Activated CD4-positive, alpha-beta T cell treated with anti-CD3 and anti-CD28 coated beads, Interleukin-2, amount 50 U/mL, for 16 hours (primary cell): Measurements from ENCODE around the gene ATG7.
A peak's percentile ranks its signal among the peaks of the same experiment; 100 is the strongest.

Experiments
- DNase-seq: peaks from one replicate; pipeline ENCODE4 v3.0.0-alpha.2; 2020

ATG7 gene, protein sequence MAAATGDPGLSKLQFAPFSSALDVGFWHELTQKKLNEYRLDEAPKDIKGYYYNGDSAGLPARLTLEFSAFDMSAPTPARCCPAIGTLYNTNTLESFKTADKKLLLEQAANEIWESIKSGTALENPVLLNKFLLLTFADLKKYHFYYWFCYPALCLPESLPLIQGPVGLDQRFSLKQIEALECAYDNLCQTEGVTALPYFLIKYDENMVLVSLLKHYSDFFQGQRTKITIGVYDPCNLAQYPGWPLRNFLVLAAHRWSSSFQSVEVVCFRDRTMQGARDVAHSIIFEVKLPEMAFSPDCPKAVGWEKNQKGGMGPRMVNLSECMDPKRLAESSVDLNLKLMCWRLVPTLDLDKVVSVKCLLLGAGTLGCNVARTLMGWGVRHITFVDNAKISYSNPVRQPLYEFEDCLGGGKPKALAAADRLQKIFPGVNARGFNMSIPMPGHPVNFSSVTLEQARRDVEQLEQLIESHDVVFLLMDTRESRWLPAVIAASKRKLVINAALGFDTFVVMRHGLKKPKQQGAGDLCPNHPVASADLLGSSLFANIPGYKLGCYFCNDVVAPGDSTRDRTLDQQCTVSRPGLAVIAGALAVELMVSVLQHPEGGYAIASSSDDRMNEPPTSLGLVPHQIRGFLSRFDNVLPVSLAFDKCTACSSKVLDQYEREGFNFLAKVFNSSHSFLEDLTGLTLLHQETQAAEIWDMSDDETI

DNA sequence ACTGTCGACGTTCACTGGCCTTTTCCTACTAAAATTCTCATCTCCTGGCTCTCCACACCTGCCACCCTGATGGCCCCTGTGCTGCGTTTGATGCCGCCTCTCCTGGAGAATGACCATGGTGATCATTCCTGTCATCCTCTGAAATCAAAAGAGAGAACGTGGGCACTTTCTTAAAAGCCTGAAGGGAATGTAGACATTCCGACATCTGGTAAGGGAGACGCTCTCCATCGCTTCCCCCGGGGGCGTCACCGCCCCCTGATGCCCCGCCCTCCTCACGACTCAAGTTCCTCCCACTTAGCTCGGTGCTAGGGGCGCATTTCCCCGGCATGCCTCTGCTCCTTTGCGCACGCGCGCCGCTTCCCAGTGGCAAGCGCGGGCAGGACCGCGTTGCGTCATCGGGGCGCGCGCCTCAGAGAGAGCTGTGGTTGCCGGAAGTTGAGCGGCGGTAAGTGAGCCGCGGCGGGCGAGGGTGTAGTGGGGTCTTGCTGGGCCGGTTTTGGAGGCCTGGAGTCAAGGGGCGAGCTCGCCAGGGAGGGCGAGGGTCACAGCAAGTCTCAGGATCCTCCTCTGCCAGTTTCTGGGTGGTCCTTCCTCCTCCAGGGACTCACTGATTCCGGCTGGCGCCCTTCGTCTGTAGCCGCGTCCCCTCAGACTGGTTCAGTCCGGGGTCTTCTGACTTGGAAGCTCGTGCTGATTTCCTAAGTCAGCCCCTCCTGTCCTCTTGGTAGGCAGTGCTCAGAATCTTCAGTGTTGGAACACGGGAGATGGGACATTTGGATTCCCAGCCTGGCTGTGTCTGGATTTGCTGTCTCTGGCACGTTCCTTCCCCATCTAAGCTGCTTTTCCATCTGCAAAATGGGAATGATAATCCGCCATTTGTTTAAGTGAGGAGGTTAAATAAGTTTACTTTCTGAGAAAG lies at the start of gene ATG7:
TSS of gene ATG7 (plus strand) at position 412 of the 919 bp plus-strand sequence. CDS start 26,299 bp downstream, outside the sequence.
- peak; percentile 97 for DNase-seq

DNA sequence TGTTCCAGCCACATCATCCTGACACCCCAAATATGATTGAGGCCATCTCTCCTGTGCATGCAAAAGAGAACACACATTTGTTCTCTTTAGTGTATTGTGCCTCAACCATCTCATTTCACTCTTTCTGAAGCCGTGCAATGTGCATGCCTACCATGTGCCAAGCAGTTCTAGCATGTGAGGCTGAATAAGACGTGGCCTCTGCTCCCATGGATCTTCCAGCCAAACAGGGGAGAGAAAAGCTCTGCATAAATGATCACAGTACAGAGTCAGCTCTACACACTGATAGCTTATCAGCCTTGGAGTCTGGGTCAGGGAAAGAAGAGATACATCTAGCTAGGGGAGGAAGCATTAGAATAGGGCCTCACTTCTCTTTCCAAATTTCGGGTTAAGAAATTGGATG lies 48.2 kb upstream of the ATG7 start:
- no peak for DNase-seq

DNA sequence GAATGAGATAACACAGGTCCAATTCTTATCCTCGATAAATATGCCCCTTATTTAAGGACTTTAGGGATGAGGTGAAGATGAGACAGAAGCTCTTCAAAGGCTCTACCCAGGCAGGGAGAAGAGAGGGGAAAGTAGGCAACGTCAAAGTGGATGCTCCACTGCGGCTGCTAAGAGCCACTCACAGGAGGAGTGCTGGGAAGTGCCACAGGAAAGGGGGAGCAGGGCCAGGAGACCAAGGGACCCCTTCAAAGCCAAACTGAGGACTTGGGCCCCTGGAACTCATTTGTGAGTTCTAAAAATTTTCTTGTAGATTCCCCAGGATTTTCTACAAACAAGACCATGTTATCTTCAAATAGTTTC lies 47.3 kb upstream of the ATG7 start:
- DNase-seq, result no peak

DNA sequence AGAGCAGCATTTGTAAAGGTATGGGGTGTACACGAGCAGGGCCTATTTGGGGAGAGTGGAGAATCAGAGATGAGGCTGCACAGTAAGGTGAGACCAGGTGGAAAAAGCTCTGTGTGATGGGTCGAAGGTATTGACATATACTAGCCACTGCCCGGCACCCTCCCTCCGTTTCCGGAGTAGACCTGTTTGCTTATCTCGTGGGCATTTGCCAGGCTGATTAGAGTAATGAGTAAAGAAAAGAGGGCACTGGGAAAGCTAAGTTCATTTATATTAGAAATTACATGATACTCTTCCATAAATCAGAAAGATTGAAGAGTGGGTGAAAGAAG lies 46.2 kb upstream of the ATG7 start:
- no peak for DNase-seq

DNA sequence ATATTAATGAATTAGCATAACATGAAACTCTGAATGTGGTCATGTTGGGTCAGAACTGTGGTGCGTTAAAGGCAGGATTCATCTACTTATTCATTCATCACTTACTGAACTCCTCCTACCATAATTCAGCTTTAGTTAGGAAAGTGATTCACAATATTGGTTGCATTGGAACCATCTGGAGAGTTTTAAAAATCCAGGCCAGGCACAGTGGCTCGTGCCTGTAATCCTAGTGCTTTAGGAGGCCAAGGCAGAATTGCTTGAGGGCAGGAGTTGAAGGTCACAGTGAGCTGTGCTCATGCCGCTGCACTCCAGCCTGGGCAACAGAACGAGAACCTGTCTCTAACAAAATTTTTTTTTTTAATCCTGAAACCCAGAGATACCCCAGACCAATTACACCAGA lies 44.2 kb upstream of the ATG7 start:
- no peak for DNase-seq

DNA sequence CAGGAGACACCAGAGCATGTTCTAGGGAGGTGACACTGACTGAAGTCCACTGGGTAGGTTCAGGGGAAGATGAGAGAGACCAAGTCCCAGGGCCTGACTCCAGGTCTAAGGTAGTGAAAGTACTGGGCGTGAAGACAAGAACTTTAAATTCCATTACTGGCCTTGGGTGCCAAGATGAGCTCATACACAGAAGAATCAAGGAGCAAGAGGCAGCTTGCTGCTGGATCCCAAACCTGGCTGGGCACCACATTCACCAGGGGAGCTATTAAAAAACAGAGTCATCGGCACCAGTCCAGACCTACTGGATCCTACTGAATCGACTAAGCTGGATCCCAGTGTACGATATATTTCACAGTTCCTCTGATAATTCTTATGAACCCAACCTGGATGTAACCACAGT lies 42.1 kb upstream of the ATG7 start:
- DNase-seq, result no peak

DNA sequence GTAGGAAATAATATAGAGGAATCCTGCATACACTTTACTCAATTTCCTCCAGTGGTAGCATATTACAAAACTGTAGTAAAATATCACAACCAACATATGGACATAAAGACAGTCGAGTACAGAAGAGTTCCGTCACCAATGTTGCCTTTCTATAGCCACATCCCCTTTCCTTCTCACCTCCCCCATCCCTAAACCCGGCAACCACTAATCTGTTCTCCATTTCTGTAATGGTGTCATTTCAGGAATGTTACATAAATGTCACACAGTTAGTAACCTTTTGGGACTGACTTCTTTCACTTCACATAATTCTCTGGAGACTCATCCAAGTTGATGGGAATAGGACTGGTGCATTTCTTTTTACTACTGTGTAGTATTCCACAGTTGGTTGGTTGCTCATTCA lies 41.4 kb upstream of the ATG7 start:
- no peak for DNase-seq

DNA sequence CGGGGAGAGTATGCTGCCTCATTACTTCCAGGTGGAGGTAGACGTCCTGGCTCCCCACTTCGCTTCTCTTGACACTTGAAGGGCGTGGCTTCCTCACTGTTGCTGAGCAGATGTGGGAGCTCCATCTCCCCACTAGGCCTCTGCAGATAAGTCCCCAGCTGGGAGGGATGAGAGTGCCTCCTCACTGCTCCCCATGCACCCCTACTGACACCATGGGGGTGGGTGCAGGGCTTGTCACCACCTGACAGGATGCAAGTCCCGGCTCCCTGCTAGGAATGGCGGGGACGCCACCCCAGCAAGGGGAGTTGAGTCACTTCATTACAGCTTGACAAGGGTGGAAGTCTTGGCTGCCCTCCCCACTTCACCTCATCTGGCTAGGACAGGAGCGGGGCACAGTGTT lies 36.8 kb upstream of the ATG7 start:
- no peak for DNase-seq

DNA sequence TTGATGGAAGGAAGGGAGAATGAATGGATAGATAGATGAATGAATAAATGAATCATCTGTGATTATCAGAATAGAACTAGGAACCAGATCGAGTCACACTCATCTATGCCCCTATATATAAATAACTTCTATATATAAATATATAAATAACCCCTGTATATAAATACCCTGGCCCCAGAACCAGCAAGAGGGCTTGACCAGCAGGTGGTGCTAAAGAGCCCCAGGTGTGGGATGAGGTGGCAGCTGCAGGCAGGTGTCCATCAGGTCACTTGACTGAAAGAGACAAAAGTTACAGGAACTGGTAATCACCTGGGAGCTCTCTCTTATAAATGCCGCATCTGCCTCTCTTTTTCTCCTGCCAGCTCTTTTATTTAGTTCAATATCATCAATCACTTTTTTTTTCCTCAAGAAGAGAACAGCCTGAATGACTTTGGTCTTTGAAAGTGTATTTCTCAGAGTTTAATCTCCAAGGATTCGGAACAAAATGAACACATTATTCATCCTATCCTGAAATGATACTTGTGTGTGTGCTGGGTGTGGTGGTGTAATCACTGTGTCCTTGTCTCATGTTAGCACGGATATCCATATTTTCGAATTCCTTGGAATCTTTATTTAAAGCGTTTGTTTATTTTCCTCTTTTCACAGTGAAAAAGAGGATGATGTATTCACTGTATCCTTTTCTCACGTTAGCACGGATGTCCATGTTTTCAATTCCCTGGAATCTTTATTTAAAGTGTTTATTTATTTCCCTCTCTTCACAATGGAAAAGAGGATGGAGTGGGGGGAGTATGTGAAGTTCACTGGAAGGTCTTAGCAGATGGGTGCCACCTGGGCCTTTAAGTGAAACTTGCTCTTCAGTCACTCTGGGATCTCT lies 35.4 kb upstream of the ATG7 start:
- DNase-seq, result peak; percentile 80

DNA sequence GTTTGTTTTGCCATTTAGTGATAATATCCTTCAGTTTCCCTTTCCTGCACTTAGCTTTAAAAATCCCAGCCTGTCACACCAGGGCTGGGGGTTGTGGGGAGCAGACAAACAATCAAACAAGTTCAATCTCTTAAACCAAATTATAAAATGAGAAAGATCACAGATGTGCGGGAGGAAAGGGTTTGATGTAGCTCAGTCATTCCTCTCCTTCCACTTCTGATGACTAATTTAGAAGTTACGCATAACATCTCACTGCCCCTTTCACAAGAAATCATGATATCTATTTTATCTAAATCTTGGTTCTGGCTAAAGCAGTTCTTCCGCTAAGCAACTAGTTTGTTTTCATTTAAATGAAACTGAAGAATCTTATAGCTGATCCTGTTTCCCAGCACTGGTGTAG lies 34.1 kb upstream of the ATG7 start:
- DNase-seq, result peak; percentile 88

DNA sequence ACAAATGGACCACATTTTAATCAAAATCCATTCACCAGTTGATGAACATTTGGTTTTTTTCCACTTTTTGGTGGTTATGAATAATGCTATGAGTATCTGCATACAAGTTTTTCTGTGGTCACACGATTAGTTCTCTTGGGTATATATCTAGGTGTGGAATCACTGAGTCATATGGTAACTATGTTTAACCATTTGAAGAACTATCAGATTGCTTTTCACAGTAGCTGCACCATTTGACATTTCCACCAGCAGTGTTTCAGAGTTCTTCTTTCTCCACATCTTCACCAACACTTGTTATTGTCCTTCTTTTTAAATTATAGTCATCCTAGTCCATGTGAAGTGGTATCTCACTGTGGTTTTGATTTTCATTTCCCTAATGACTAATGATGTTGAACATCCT lies 33.3 kb upstream of the ATG7 start:
- peak; percentile 91 for DNase-seq

DNA sequence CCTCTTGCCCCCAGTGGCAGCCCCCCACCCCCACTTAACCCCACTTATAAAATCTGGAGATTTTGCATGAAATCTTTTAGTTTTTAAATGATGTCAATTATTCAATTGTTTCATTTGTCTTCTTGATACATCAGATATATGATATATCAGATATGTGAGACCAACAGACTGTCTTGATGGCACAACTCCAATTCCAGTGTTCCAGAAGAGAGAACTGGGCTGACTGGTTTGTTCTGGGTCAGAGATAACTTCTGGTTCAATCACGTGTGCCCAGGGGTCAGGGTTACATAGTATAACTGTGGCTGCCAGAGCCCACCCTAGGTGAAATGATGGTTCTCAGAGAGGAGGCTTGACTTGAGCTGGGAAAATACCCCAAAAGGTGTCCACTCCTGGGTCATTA lies 32.4 kb upstream of the ATG7 start:
- DNase-seq, result no peak

DNA sequence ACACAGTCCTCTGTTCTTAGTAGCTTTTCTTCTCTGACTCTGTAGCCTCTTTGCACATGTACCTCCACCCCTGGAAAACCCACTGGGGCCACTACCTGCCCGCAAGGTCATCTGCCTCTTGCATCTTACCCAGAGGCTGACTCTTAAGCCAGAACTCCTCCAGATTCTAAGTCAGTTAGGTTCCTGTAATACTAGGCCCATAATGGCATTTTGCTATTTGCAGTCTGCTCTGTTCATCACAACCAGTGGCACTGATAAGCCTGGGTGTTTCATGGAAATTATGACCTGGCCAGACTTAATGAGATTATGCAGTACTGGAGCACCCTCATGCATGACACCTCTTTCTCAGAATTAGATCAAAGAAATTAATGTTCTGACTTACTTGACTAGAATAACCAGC lies 31.7 kb upstream of the ATG7 start:
- DNase-seq, result peak; percentile 63

DNA sequence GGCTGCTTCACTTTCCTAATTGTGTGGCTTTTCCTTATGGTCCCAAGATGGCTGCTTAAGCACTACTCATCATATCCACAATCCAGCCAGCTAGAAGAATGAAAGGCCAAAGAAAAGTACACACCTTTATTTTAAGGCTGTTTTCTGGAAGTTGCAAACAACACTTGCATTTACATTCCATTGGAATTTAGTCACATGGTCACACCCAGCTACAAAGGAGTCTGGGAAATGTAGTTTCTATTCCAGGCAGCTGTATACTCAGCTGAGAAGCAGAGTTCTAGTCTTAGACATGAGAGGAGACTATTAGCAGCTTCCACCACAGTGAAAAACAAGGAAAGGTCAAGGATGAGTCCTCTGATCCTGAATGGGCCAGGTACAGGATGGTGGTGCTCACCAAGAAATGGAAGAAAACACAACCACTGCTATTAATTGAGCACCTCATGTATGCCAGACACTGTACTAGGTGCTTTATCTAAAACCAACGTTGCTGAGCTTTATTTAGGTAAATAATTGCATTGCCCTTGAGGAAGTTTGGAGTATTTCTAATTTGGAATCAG lies 28.0 kb upstream of the ATG7 start:
- no peak for DNase-seq

DNA sequence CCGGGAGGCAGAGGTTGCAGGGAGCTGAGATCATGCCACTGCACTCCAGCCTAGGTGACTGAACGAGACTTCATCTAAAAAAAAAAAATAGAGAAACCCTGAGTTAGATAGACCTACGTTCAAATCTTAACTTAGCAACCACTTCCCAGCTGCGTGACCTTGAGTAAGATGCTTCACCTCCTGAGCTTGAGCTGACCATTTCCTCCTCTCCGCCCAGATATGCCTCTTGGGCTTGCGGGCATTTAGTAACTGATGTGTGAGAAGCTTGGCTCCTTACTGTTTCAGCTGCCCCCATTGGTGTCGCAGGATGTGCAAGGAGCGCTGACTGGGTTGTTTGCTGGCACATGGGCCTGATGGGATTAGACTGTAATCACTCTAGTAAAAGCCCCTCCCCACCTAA lies 26.9 kb upstream of the ATG7 start:
- peak; percentile 36 for DNase-seq

DNA sequence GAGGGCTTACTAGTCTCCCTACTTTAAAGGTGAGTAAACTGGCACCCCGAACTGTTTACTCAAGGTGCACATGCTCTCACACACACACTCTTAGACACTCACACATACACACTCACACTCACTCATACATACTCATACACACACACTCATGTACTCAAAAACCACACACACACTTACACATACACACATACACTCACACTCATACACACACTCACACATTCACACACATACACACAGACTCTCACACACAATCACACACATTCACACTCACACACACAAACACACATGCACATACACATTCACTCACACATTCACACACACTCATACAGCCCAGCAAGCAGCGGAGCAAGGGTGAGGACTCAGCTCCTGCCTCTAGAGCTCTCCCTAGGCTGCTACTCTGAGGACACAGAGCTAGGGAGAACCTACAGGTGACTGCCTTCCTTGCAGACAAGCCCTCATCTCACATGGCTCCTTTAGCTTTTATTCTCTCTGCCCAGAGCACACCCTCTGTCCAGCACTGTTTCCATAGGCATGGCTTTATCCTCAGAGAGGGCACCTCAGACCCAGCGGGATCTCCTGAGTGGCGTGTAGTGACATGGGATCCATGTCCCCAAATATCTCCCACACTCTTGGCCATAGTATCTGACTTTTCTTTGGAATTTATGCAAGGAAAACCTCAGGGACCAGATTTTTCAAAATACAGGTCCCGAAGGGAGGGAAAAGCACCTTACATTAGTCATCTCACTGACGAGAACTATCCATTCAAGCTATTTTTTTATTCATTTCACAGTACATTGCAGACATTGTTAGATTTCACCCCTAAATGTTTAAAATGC lies 26.2 kb upstream of the ATG7 start:
- DNase-seq, result no peak

DNA sequence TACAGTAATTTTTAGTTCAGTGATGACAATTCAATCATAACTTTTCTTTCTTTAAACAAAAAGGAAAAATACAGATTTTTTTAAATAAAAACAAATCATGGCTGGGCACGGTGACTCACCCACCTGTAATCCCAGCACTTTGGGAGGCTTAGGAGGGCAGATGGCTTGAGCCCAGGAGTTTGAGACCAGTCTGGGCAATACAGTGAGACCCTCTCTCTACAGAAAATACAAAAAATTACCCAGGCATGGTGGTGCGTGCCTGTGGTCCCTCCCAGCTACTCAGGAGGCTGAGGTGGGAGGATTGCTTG lies 25.6 kb upstream of the ATG7 start:
- DNase-seq, result no peak

DNA sequence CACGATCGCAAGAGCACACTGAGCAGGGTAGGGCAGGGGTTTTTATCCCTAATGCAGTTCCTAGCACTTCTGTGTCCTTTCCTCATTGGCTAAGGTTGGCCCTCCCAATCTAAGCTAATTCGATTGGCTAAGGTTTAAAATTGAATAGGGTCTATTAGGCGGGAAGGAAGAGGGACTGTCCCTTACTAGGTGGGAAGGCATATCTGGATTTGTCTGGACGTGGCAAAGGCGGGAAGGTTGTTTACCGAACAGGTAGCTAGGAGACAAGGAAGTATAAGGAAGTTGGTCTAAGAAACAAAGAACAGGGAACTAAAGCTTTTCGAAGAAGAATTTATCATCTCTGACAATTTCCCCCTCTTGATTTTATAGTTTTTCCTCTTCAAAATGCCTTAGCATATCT lies 24.8 kb upstream of the ATG7 start:
- DNase-seq, result no peak

DNA sequence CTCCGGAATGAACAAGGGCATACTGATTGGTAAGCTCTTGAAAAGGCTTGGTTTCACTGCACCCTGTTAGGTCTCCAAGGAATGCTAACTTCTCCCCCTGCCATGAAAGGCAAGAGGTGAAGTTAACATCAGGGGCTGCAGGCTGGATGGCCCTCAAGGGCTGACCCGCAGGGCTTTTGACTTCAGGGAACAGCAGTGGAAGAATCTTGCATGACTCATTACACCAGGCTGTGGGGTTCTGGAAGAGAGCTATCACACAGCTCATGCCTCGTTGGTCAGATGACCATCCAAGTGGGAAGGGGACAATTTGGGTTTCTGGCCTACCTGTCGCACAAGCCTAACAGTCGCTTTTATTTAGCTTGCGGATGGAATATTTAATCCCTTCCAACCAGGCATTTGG lies 23.6 kb upstream of the ATG7 start:
- no peak for DNase-seq

DNA sequence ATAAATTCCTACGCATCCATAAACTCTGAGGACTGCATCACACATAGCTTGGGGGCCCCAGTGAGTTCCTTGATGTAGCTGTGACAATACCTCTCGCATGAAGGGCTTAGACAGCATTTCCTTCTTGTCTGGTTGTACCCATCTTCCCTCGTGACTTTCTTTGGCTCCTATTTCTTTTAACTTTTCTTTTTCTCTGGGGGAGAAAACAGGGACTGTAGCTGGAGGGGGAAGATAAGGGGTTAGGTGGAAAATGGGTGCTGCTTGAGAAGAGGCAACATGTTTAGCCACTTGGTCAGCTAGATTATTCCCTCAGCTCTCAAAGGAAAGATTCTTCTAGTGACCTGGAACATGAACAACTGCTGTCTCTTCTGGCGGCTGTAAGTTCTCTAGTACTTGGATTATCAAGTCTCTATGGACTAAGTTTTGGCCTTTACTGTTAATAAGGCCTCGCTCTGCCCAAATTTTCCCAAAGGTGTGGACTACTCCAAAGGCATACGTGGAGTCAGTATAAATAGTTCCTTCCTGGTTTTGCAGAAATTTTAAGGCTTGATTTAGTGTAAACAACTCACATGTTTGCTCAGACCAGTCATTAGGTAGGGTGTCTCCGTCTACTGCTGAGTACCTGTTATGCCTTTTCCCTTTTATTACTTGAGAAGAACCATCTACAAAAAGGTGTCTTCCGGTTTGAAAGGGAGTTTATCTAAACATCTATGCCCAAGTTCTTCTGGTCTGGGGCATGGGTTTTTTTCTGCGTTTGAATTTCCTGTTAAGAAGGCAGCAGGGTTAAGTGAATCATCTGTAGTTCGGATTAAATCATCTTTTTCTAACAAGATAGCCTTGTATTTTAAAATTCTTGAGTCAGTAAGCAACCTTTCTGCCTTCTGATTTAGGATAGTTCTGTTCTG lies 21.0 kb upstream of the ATG7 start:
- DNase-seq, result peak; percentile 57

DNA sequence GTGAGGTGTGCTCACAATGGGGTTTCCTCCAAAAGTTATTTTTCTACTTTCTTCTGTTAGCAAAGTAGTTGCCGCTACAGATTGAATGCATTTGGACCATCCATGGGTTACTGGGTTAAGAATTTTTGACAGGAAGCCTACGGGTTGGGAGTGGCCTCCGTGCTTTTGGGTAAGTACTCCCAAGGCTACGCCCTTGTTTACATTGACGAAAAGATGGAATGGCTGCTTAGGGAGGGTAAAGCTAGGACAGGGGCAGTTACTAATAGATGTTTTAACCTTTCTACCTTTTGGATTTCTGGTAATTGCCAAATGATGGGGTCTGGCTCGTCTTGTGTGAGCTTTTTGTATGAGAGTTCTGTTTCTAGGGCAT lies 20.4 kb upstream of the ATG7 start:
- no peak for DNase-seq
